GM12878 (cell line): ENCODE measurements around the gene CKLF. TPM values are rescaled to one million over a fixed set of nuclear protein-coding genes. Genes with fewer than 3 reads are reported as not detected.

Source experiments
- ATAC-seq: fragments of 200-7000 bp; cut with Tn5 transposase; 3 replicates; pipeline ENCODE4 v1.9.1; 2020; ENCODE audit warnings: mild to moderate bottlenecking, moderate library complexity
- BruUV-seq: library from RNA; stranded (reverse); fragments of 400-500 nt; replicated peaks from 2 replicates; lab custom pipeline; 2021; lab: Mats Ljungman, UMichigan
- CTCF ChIA-PET: fragments of 300-600 bp; sonication (Branson Sonifier 250); formaldehyde crosslinking; extraction: SDS; loops from one replicate; lab custom pipeline; 2021; ENCODE audit warnings: inconsistent platforms; lab: Yijun Ruan, JAX
- POLR2A ChIA-PET: fragments of 350-600 bp; formaldehyde crosslinking; extraction: SDS; loops from one replicate; lab custom pipeline; 2021; ENCODE audit warnings: inconsistent platforms; lab: Charles Lee
- RAD21 ChIA-PET: fragments of 300-600 bp; sonication (Branson Sonifier 250); formaldehyde crosslinking; loops from one replicate; lab custom pipeline; 2023; ENCODE audit warnings: antibody characterized with exemption; ENCODE audit not compliant: unreplicated experiment; lab: Charles Lee
- SMC1A ChIA-PET: fragments of 300-600 bp; sonication (Branson Sonifier 250); formaldehyde crosslinking; loops from one replicate; lab custom pipeline; 2023; ENCODE audit not compliant: unreplicated experiment, uncharacterized antibody; lab: Charles Lee
- DNase-seq: peaks from one replicate; pipeline ENCODE4 v3.0.0-alpha.2; 2011; ENCODE audit warnings: low read depth, low spot score
- FAIRE-seq: peaks from 3 replicates; lab custom pipeline; 2011; peaks lifted over from hg19 to GRCh38; lab: Jason Lieb, UNC
- H2AFZ ChIP-seq: 2 replicates; pipeline ENCODE4 v1.6.0; 2011; ENCODE audit warnings: low read depth, low read length, control low read depth; ENCODE audit not compliant: control insufficient read depth
- H3K27ac ChIP-seq: 2 replicates; pipeline ENCODE4 v1.5.1; 2011; ENCODE audit warnings: control low read depth; ENCODE audit not compliant: control insufficient read depth, insufficient read depth
- H3K27me3 ChIP-seq, 2 experiments: replicated peaks in 1 of 2; 2 replicates each; pipeline versions ENCODE4 v1.6.0 to v1.6.1; 2011; ENCODE audit warnings: low read length in 1 of 2; ENCODE audit not compliant: control insufficient read depth in 2 of 2, insufficient read depth in 2 of 2
- H3K36me3 ChIP-seq, 2 experiments: 2 replicates each; pipeline ENCODE4 v1.5.1; 2011; ENCODE audit warnings: low read length in 1 of 2; ENCODE audit not compliant: control insufficient read depth in 2 of 2, insufficient read depth in 2 of 2
- H3K4me1 ChIP-seq: 2 replicates; pipeline ENCODE4 v1.6.1; 2011; ENCODE audit warnings: mild to moderate bottlenecking, low read length, moderate library complexity, mixed read lengths; ENCODE audit not compliant: control insufficient read depth, insufficient read depth
- H3K4me2 ChIP-seq: 2 replicates; pipeline ENCODE4 v1.6.0; 2011; ENCODE audit warnings: control low read depth; ENCODE audit not compliant: control insufficient read depth, insufficient read depth
- H3K4me3 ChIP-seq: fragments of 200-600 bp; sonication (generic); 2 replicates; pipeline ENCODE4 v1.5.1; 2016
- H3K79me2 ChIP-seq: 2 replicates; pipeline ENCODE4 v1.6.0; 2011; ENCODE audit warnings: low read length; ENCODE audit not compliant: control insufficient read depth, insufficient read depth
- H3K9ac ChIP-seq: 2 replicates; pipeline ENCODE4 v1.8.0; 2011; ENCODE audit warnings: low read length, control low read depth, mixed read lengths; ENCODE audit not compliant: control insufficient read depth, insufficient read depth
- H3K9me3 ChIP-seq: replicated peaks from 3 replicates; pipeline ENCODE4 v1.5.1; 2011; ENCODE audit warnings: mild to moderate bottlenecking, low read length; ENCODE audit not compliant: control insufficient read depth, insufficient read depth
- H4K20me1 ChIP-seq: 2 replicates; pipeline ENCODE4 v1.6.0; 2011; ENCODE audit not compliant: control insufficient read depth, insufficient read depth
- BACH1 ChIP-seq: fragments of 450-650 bp; IDR thresholded peaks from 2 replicates; pipeline ENCODE4 v1.6.1; 2017; ENCODE audit warnings: mild to moderate bottlenecking, borderline replicate concordance
- BCL11A ChIP-seq: IDR thresholded peaks from 2 replicates; pipeline ENCODE4 v1.6.1; 2011; ENCODE audit warnings: low read depth, low read length
- HDGF ChIP-seq: fragments of 450-650 bp; IDR thresholded peaks from 2 replicates; pipeline ENCODE4 v1.6.1; 2016; ENCODE audit warnings: antibody characterized with exemption
- IRF4 ChIP-seq: IDR thresholded peaks from 2 replicates; pipeline ENCODE4 v1.6.1; 2011; ENCODE audit warnings: low read depth, low read length
- LARP7 ChIP-seq: fragments of 450-650 bp; IDR thresholded peaks from 2 replicates; pipeline ENCODE4 v1.6.1; 2017; ENCODE audit warnings: mild to moderate bottlenecking
- MEF2B ChIP-seq: fragments of 450-650 bp; IDR thresholded peaks from 2 replicates; pipeline ENCODE4 v1.6.1; 2018; ENCODE audit warnings: mild to moderate bottlenecking, moderate library complexity; ENCODE audit not compliant: partially characterized antibody, poor library complexity, severe bottlenecking
- NKRF ChIP-seq: fragments of 450-650 bp; conservative IDR thresholded peaks from 2 replicates; pipeline ENCODE4 v1.6.1; 2017; ENCODE audit warnings: mild to moderate bottlenecking, moderate library complexity
- PML ChIP-seq: IDR thresholded peaks from 2 replicates; pipeline ENCODE4 v1.6.1; 2012; ENCODE audit warnings: low read length, inconsistent platforms
- SUPT20H ChIP-seq: IDR thresholded peaks from 2 replicates; pipeline ENCODE4 v1.6.1; 2011; ENCODE audit warnings: low read depth, mild to moderate bottlenecking, low read length, moderate library complexity, borderline replicate concordance; ENCODE audit not compliant: control insufficient read depth
- USF1 ChIP-seq: IDR thresholded peaks from 2 replicates; pipeline ENCODE4 v1.6.1; 2011; ENCODE audit warnings: borderline replicate concordance, low read depth, mild to moderate bottlenecking, moderate library complexity, mixed read lengths, low read length; ENCODE audit not compliant: insufficient read depth; ENCODE audit errors: extremely low read length
- USF2 ChIP-seq: IDR thresholded peaks from 2 replicates; pipeline ENCODE4 v1.6.1; 2011; ENCODE audit warnings: low read depth, low read length, improper control_type of control experiment, borderline replicate concordance
- YBX1 ChIP-seq: fragments of 450-650 bp; IDR thresholded peaks from 2 replicates; pipeline ENCODE4 v1.6.1; 2016; ENCODE audit warnings: antibody characterized with exemption
- ZNF592 ChIP-seq: fragments of 450-650 bp; IDR thresholded peaks from 2 replicates; pipeline ENCODE4 v1.6.1; 2017; ENCODE audit warnings: mild to moderate bottlenecking, moderate library complexity
- WGBS: methylation state at CpG from one replicate; pipeline ENCODE4 v1.1.6; 2016; ENCODE audit warnings: low lambda C conversion rate; ENCODE audit not compliant: insufficient replicate concordance, insufficient coverage; ENCODE audit errors: missing lambda C conversion rate; 5-methylcytosine and 5-hydroxymethylcytosine counted together
- in situ Hi-C: fragments of 300-500 bp; cut with MboI; formaldehyde crosslinking; loops from 9 replicates; pipeline ENCODE4 v1.14.3; 2018; ENCODE audit warnings: mixed read lengths
- intact Hi-C: fragments of 100-400 bp; cut with micrococcal nuclease; formaldehyde crosslinking; loops from one replicate; pipeline ENCODE4 v1.14.2; 2022; ENCODE audit not compliant: unreplicated experiment
- polyA plus RNA-seq, 11 experiments: library from polyadenylated mRNA; depleted of rRNA in 4 of 11; unstranded in 6 of 11; stranded (reverse) in 5 of 11; fragments of >200 nt; fragmentation: Nextera tagmentation in 4 of 11; fragmentation: Illumina TruSeq in 1 of 11; extraction: Ambion mirVana in 4 of 11; extraction: Trizol in 1 of 11; gene quantifications; 1 replicate in 1 of 11; 2 replicates in 10 of 11; pipeline versions ENCODE4 v1.2.1 to v1.2.3, GENCODE V29; 2011 to 2016; ENCODE audit warnings: inconsistent platforms in 2 of 11, missing spikeins in 2 of 11, low read depth in 1 of 11
- total RNA-seq, 4 experiments: library from RNA; depleted of rRNA in 3 of 4; stranded (reverse); fragments of >200 nt in 3 of 4; fragmentation: Illumina TruSeq in 1 of 4; extraction: Trizol in 1 of 4; gene quantifications; 2 replicates each; pipeline versions ENCODE4 v1.2.1 to v1.2.3, GENCODE V29; 2013 to 2021
- TF ChIP-seq, protein P1 (sequence below): IDR thresholded peaks from 2 replicates; pipeline ENCODE4 v1.6.1; 2012; ENCODE audit warnings: low read depth, low read length, improper control_type of control experiment
- TF ChIP-seq, protein P2 (sequence below): IDR thresholded peaks from 2 replicates; pipeline ENCODE4 v1.6.1; 2011; ENCODE audit warnings: low read depth, mild to moderate bottlenecking, low read length, moderate library complexity, borderline replicate concordance; ENCODE audit errors: extremely low read depth

CKLF gene
- total and polyA plus RNA-seq, 10 of the 15 experiments (the other 5 are each of a cell fraction or from before 2014, with no cell fraction given): 40.8 to 193 (median 109) TPM

DNA sequence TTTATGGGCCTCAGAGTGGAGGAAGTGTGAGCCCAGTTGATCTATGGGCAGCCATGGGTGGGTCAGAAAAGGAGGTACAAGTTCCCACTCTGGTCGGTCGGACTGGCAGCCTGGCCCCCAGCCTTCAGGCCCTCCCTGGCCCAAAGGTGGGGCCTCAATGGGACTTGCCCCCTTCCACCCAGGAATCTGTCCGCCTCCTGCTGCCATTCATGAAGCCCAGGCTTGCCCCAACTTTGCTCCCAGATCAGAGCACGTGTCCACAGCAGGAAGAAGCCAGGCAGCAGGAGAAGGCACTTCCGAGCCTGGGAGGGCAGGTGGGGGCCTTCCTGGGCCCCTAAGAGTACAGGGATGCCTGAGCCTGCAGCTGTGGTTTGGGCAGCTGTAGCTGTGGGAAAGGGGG is 49.1 kb downstream of the CKLF start:
- Histone ChIP-seq H4K20me1 (no peaks in the 10 kb centered on the region), H3K36me3 (no peaks in the 10 kb centered on the region), H3K4me2 (no peak overlapping the region), H3K79me2 (no peaks in the 10 kb centered on the region), H3K27ac (no peak overlapping the region), H3K4me1 (peaks cover 25% of the 10 kb centered on the region), H3K27me3 (no peaks in the 10 kb centered on the region), H2AFZ (no peak overlapping the region), H3K9ac (no peak overlapping the region), H3K9me3 (peaks cover 14% of the 10 kb centered on the region; the same call in 2 of the 3 replicates), H3K4me3 (no peak overlapping the region)
- intact Hi-C loops (no loop called here), in situ Hi-C loops (no loop called here)
- ChIA-PET RAD21 (interaction anchor here (1.0 to 1.4 kb wide), 2 partner anchors 12 to 40 kb away, joined by 3 to 5 read pairs; no protein-coding TSS in a partner anchor), CTCF (interaction anchor here (0.7 to 3.7 kb wide), 3 partner anchors 12 to 116 kb away, joined by 3 to 24 read pairs (median 3); no protein-coding TSS in a partner anchor), POLR2A (no interaction called here), SMC1A (interaction anchor here (1.2 to 1.4 kb wide), 3 partner anchors 11 to 195 kb away, joined by 4 to 10 read pairs (median 5); no protein-coding TSS in a partner anchor)
- FAIRE-seq (no peak), DNase-seq (no peak), ATAC-seq (no peak)
- WGBS: 51% methylated on average over 5 of the region's 5 CpGs
- BruUV-seq: no TSS peak
- no peak for TF ChIP-seq IRF4
- TF ChIP-seq ZNF592: no peak
- TF ChIP-seq, protein P1, sequence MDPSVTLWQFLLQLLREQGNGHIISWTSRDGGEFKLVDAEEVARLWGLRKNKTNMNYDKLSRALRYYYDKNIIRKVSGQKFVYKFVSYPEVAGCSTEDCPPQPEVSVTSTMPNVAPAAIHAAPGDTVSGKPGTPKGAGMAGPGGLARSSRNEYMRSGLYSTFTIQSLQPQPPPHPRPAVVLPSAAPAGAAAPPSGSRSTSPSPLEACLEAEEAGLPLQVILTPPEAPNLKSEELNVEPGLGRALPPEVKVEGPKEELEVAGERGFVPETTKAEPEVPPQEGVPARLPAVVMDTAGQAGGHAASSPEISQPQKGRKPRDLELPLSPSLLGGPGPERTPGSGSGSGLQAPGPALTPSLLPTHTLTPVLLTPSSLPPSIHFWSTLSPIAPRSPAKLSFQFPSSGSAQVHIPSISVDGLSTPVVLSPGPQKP: no peak
- TF ChIP-seq, protein P2, sequence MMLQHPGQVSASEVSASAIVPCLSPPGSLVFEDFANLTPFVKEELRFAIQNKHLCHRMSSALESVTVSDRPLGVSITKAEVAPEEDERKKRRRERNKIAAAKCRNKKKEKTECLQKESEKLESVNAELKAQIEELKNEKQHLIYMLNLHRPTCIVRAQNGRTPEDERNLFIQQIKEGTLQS: no peak
- TF ChIP-seq PML: no peak
- no peak for TF ChIP-seq BACH1
- TF ChIP-seq LARP7: no peak
- TF ChIP-seq BCL11A: no peak
- no peak for TF ChIP-seq YBX1
- TF ChIP-seq USF2: no peak
- no peak for TF ChIP-seq SUPT20H
- no peak for TF ChIP-seq HDGF
- TF ChIP-seq MEF2B: no peak
- TF ChIP-seq NKRF: no peak
- TF ChIP-seq USF1: no peak
